CD8-positive, alpha-beta memory T cell (primary cell): Measurements from ENCODE around the gene DNAJB1. TPM values are rescaled to one million over a fixed set of nuclear protein-coding genes. Genes with fewer than 3 reads are reported as not detected.

Source experiments
- CTCF ChIA-PET: fragments of 350-600 bp; sonication (Branson Sonifier 250); formaldehyde crosslinking; loops from one replicate; lab custom pipeline; 2021; ENCODE audit warnings: antibody characterized with exemption; lab: Charles Lee
- POLR2A ChIA-PET: fragments of 350-600 bp; sonication (Branson Sonifier 250); formaldehyde crosslinking; loops from one replicate; lab custom pipeline; 2021; ENCODE audit warnings: antibody characterized with exemption; lab: Charles Lee
- DNase-seq, 5 donors: peaks; one replicate each; pipeline versions ENCODE4 v3.0.0 to v3.0.0-alpha.2; 2020 to 2022; ENCODE audit warnings: mixed read lengths in 1 of 5
- H3K27ac ChIP-seq: one replicate; pipeline ENCODE4 v1.7.0; 2013; ENCODE audit warnings: low read depth, mild to moderate bottlenecking, low read length, moderate library complexity
- H3K27me3 ChIP-seq: 2 replicates; pipeline ENCODE4 v1.7.0; 2013; ENCODE audit warnings: low read length, mild to moderate bottlenecking; ENCODE audit not compliant: insufficient read depth, poor library complexity, severe bottlenecking
- H3K36me3 ChIP-seq: 2 replicates; pipeline ENCODE4 v1.7.0; 2013; ENCODE audit warnings: mild to moderate bottlenecking, low read length, moderate library complexity; ENCODE audit not compliant: insufficient read depth
- H3K4me1 ChIP-seq: 2 replicates; pipeline ENCODE4 v1.7.0; 2013; ENCODE audit warnings: mild to moderate bottlenecking, low read length, moderate library complexity; ENCODE audit not compliant: insufficient read depth
- H3K4me3 ChIP-seq: 2 replicates; pipeline ENCODE4 v1.7.0; 2013; ENCODE audit warnings: mild to moderate bottlenecking, low read length
- H3K9me3 ChIP-seq: 2 replicates; pipeline ENCODE4 v1.7.0; 2013; ENCODE audit warnings: mild to moderate bottlenecking, low read length
- H3K27ac Mint-ChIP-seq, 8 donors: one replicate each; pipeline ENCODE4 v1.8.0; 2020 to 2021; ENCODE audit warnings: mixed read lengths in 8 of 8, mild to moderate bottlenecking in 6 of 8, inconsistent platforms in 3 of 8, moderate library complexity in 3 of 8
- H3K27me3 Mint-ChIP-seq, 2 donors: one replicate each; pipeline ENCODE4 v1.8.0; 2020 to 2021; ENCODE audit warnings: mixed read lengths in 2 of 2, mild to moderate bottlenecking in 1 of 2, moderate library complexity in 1 of 2
- H3K36me3 Mint-ChIP-seq, 3 donors: one replicate each; pipeline ENCODE4 v1.8.0; 2020 to 2021; ENCODE audit warnings: mixed read lengths in 3 of 3, inconsistent platforms in 1 of 3, mild to moderate bottlenecking in 1 of 3
- H3K4me1 Mint-ChIP-seq, 3 donors: one replicate each; pipeline ENCODE4 v1.8.0; 2020 to 2021; ENCODE audit warnings: mixed read lengths in 3 of 3, inconsistent platforms in 1 of 3, mild to moderate bottlenecking in 1 of 3
- H3K4me3 Mint-ChIP-seq, 7 donors: one replicate each; pipeline ENCODE4 v1.8.0; 2020 to 2021; ENCODE audit warnings: mixed read lengths in 7 of 7, mild to moderate bottlenecking in 6 of 7, moderate library complexity in 4 of 7, inconsistent platforms in 2 of 7
- H3K9me3 Mint-ChIP-seq, 5 donors: one replicate each; pipeline ENCODE4 v1.8.0; 2020 to 2022; ENCODE audit warnings: mixed read lengths in 5 of 5, mild to moderate bottlenecking in 3 of 5, moderate library complexity in 2 of 5, inconsistent platforms in 1 of 5
- polyA plus RNA-seq: library from polyadenylated mRNA; unstranded; fragments of 300-500 nt; fragmentation: Illumina TruSeq; gene quantifications from one replicate; pipeline ENCODE4 v1.2.3, GENCODE V29; 2021
- total RNA-seq, 2 experiments: library from RNA; stranded (reverse); gene quantifications; one replicate each; pipeline ENCODE4 v1.2.3, GENCODE V29; 2021

The DNAJB1 gene
- total and polyA plus RNA-seq, 3 experiments from 2014 or later = 98.6 to 385 (median 103) TPM

GRCh38 chr19:14471436-14472187, 46.6 kb downstream of the DNAJB1 start:
- H3K27ac ChIP-seq = no peak overlapping the region
- no peak for DNase-seq
- Mint-ChIP-seq H3K9me3 (no peaks in the 10 kb centered on the region), H3K27ac (peak overlapping the region in 3 of 8 donors; percentile 17 to 43 (median 21)), H3K4me3 (peak overlapping the region in 4 of 7 donors; percentile 19 to 69 (median 63)), H3K4me1 (peaks cover 19 to 41% (median 27%) of the 10 kb centered on the region in 3 donors), H3K36me3 (peaks cover 2 to 43% (median 5%) of the 10 kb centered on the region in 3 donors), H3K27me3 (peaks cover 17 to 25% of the 10 kb centered on the region in 2 donors)
- no peak overlapping the region for H3K4me3 ChIP-seq
- ChIA-PET CTCF (interaction anchor here (0.8 to 2.7 kb wide), 15 partner anchors 12 to 335 kb away, joined by 3 to 18 read pairs (median 5); partner anchors contain the start of genes ASF1B and PKN1), POLR2A (interaction anchor here (0.5 to 0.9 kb wide), 2 partner anchors 101 to 335 kb away, joined by 3 read pairs; partner anchors contain the start of gene ASF1B)
- peaks cover 11% of the 10 kb centered on the region for H3K36me3 ChIP-seq
- peaks cover 33% of the 10 kb centered on the region for H3K4me1 ChIP-seq
- H3K27me3 ChIP-seq = peaks cover 23% of the 10 kb centered on the region
- H3K9me3 ChIP-seq = no peaks in the 10 kb centered on the region

GRCh38 chr19:14470031-14470876, 47.9 kb downstream of the DNAJB1 start:
- Mint-ChIP-seq H3K27me3 (peaks cover 9 to 16% of the 10 kb centered on the region in 2 donors), H3K4me3 (no peak overlapping the region), H3K9me3 (no peaks in the 10 kb centered on the region), H3K27ac (no peak overlapping the region), H3K4me1 (peaks cover 11 to 27% (median 14%) of the 10 kb centered on the region in 3 donors), H3K36me3 (peaks cover 0 to 54% (median 2%) of the 10 kb centered on the region in 3 donors)
- Histone ChIP-seq H3K36me3 (peaks cover 11% of the 10 kb centered on the region), H3K27me3 (peaks cover 23% of the 10 kb centered on the region), H3K27ac (no peak overlapping the region), H3K4me1 (peaks cover 24% of the 10 kb centered on the region), H3K4me3 (no peak overlapping the region), H3K9me3 (no peaks in the 10 kb centered on the region)
- ChIA-PET CTCF (no interaction called here), POLR2A (no interaction called here)
- no peak for DNase-seq

- Mint-ChIP-seq H3K9me3 (no peaks in the 10 kb centered on the region), H3K36me3 (peaks cover 0 to 77% (median 2%) of the 10 kb centered on the region in 3 donors), H3K27me3 (peaks cover under 1 to 3% of the 10 kb centered on the region in 2 donors), H3K4me1 (peaks cover 2 to 11% (median 2%) of the 10 kb centered on the region in 3 donors), H3K27ac (peak overlapping the region in 1 of 8 donors; percentile 37), H3K4me3 (no peak overlapping the region)
- DNase-seq = no peak
- H3K27ac ChIP-seq = no peak overlapping the region
- H3K36me3 ChIP-seq = peaks cover 31% of the 10 kb centered on the region
- peaks cover 10% of the 10 kb centered on the region for H3K4me1 ChIP-seq
- POLR2A ChIA-PET = no interaction called here
- H3K4me3 ChIP-seq = no peak overlapping the region
- CTCF ChIA-PET = interaction anchor here (0.8 to 1.7 kb wide), 5 partner anchors 38 to 332 kb away, joined by 3 to 7 read pairs (median 5); partner anchors contain the start of gene ASF1B
- peaks cover 5% of the 10 kb centered on the region for H3K27me3 ChIP-seq
- no peaks in the 10 kb centered on the region for H3K9me3 ChIP-seq
Observed at GRCh38 chr19:14467816-14468215, 50.4 kb downstream of the DNAJB1 start.

- Mint-ChIP-seq H3K9me3 (no peaks in the 10 kb centered on the region), H3K36me3 (peaks cover 0 to 81% (median 2%) of the 10 kb centered on the region in 3 donors), H3K4me3 (no peak overlapping the region), H3K4me1 (peaks cover 0 to 7% (median 1%) of the 10 kb centered on the region in 3 donors), H3K27me3 (no peaks in the 10 kb centered on the region), H3K27ac (peak overlapping the region in 2 of 8 donors; percentile 37 to 50)
- ChIA-PET CTCF (interaction anchor here (1.4 to 2.2 kb wide), 4 partner anchors 12 to 331 kb away, joined by 5 to 16 read pairs (median 6); partner anchors contain the start of gene ASF1B), POLR2A (no interaction called here)
- DNase-seq = no peak
- peaks cover 6% of the 10 kb centered on the region for H3K4me1 ChIP-seq
- H3K36me3 ChIP-seq = peaks cover 36% of the 10 kb centered on the region
- H3K4me3 ChIP-seq = no peak overlapping the region
- no peaks in the 10 kb centered on the region for H3K9me3 ChIP-seq
- H3K27me3 ChIP-seq = peaks cover under 1% of the 10 kb centered on the region
- no peak overlapping the region for H3K27ac ChIP-seq
Observed at GRCh38 chr19:14467391-14467790, 50.8 kb downstream of the DNAJB1 start.

Other genes with a start within 250 kb of the DNAJB1 start
- 100 to 1,000 TPM; 231 to 233 TPM for gene ADGRE5, start 137.0 kb downstream of the DNAJB1 start, total RNA-seq
- gene ADGRE5, start 137.0 kb downstream of the DNAJB1 start, polyA plus RNA-seq = 311 TPM
- gene DDX39A, start 99.1 kb downstream of the DNAJB1 start, total RNA-seq = 100 to 1,000 TPM; 298 to 302 TPM
- gene DDX39A, start 99.1 kb downstream of the DNAJB1 start, polyA plus RNA-seq = 110 TPM
- 100 to 1,000 TPM; 177 to 205 TPM for gene PKN1, start 85.1 kb downstream of the DNAJB1 start, total RNA-seq
- 86.6 TPM for gene PKN1, start 85.1 kb downstream of the DNAJB1 start, polyA plus RNA-seq
- not detected for gene PTGER1, start 43.0 kb downstream of the DNAJB1 start, total RNA-seq
- not detected for gene PTGER1, start 43.0 kb downstream of the DNAJB1 start, polyA plus RNA-seq
- 10 to 100 TPM; 32.7 to 36.7 TPM for gene GIPC1, start 22.3 kb downstream of the DNAJB1 start, total RNA-seq
- gene GIPC1, start 22.3 kb downstream of the DNAJB1 start, polyA plus RNA-seq = 43.4 TPM
- 100 to 1,000 TPM; 114 to 123 TPM for gene TECR, start 11.2 kb upstream of the DNAJB1 start, total RNA-seq
- gene TECR, start 11.2 kb upstream of the DNAJB1 start, polyA plus RNA-seq = 268 TPM
- 100 to 1,000 TPM; 123 to 126 TPM for gene NDUFB7, start 53.7 kb upstream of the DNAJB1 start, total RNA-seq
- gene NDUFB7, start 53.7 kb upstream of the DNAJB1 start, polyA plus RNA-seq = 235 TPM
- 1 to 10 TPM in 1 of 2 experiments, under 1 TPM in 1; 0.72 to 1.5 TPM for gene CLEC17A, start 64.7 kb upstream of the DNAJB1 start, total RNA-seq
- gene CLEC17A, start 64.7 kb upstream of the DNAJB1 start, polyA plus RNA-seq = not detected
- gene ADGRE3, start 156.4 kb upstream of the DNAJB1 start, total RNA-seq = not detected
- gene ADGRE3, start 156.4 kb upstream of the DNAJB1 start, polyA plus RNA-seq = 0.17 TPM
- 1 to 10 TPM; 9.3 to 10.0 TPM for gene ZNF333, start 171.7 kb upstream of the DNAJB1 start, total RNA-seq
- 10.5 TPM for gene ZNF333, start 171.7 kb upstream of the DNAJB1 start, polyA plus RNA-seq